Parathyroid adenoma (tissue), 2 donors: Measurements from ENCODE around the gene CBLB.

ENCODE experiments used
- H2AFZ ChIP-seq: fragments of 300-600 bp; sonication (generic); one replicate; pipeline ENCODE4 v1.7.0; 2017; ENCODE audit warnings: antibody characterized with exemption, mild to moderate bottlenecking
- H3K27ac ChIP-seq: fragments of 300-600 bp; sonication (generic); one replicate; pipeline ENCODE4 v1.7.0; 2017
- H3K27me3 ChIP-seq: fragments of 300-600 bp; sonication (generic); one replicate; pipeline ENCODE4 v1.7.0; 2017; ENCODE audit warnings: low read length; ENCODE audit not compliant: control insufficient read depth, insufficient read depth
- H3K36me3 ChIP-seq: fragments of 300-600 bp; sonication (generic); one replicate; pipeline ENCODE4 v1.7.0; 2017; ENCODE audit warnings: low read length; ENCODE audit not compliant: control insufficient read depth, insufficient read depth
- H3K4me1 ChIP-seq: fragments of 300-600 bp; sonication (generic); one replicate; pipeline ENCODE4 v1.7.0; 2017; ENCODE audit warnings: control low read depth
- H3K4me2 ChIP-seq: fragments of 300-600 bp; sonication (generic); one replicate; pipeline ENCODE4 v1.7.0; 2017; ENCODE audit warnings: low read length
- H3K4me3 ChIP-seq: fragments of 300-600 bp; sonication (generic); one replicate; pipeline ENCODE4 v1.7.0; 2017; ENCODE audit warnings: low read depth, low read length
- H3K79me2 ChIP-seq: fragments of 300-600 bp; sonication (generic); one replicate; pipeline ENCODE4 v1.7.0; 2017; ENCODE audit warnings: control low read depth
- H3K9ac ChIP-seq: fragments of 300-600 bp; sonication (generic); one replicate; pipeline ENCODE4 v1.7.0; 2017; ENCODE audit warnings: mild to moderate bottlenecking
- H3K9me3 ChIP-seq: fragments of 300-600 bp; sonication (generic); one replicate; pipeline ENCODE4 v1.7.0; 2017; ENCODE audit warnings: low read length; ENCODE audit not compliant: control insufficient read depth
- TF ChIP-seq, protein P1 (sequence below): fragments of 300-600 bp; sonication (generic); IDR thresholded peaks from one replicate; pipeline ENCODE4 v1.7.0; 2017; ENCODE audit warnings: antibody characterized with exemption, mild to moderate bottlenecking
- donor health status: primary hyperparathyroidism.

Gene CBLB

DNA sequence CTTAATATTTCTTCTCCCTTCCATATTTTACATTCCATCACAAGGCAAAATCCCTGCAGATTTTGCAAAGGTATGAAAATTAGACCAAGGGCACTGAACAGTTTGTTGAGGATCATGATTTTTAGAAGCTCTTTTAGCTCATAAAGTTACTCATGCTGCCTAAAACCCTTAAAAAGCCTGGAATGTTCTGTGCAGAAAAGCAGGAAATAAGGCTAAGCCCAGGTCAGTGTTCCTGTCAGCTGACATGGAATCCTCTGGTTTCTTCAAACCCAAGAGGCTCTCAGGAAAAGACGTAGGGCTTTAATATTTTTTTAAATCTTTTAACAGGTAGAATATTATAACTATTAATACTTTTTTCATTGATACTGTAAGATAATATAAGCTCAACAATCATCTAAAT is 8.2 kb downstream of the CBLB start:
- no peak overlapping the region for H3K9ac ChIP-seq
- H3K4me3 ChIP-seq: no peak overlapping the region
- no peaks in the 10 kb centered on the region for H3K27me3 ChIP-seq
- no peaks in the 10 kb centered on the region for H3K4me1 ChIP-seq
- H3K36me3 ChIP-seq: no peaks in the 10 kb centered on the region
- peaks cover 9% of the 10 kb centered on the region for H3K79me2 ChIP-seq
- H3K9me3 ChIP-seq: no peaks in the 10 kb centered on the region
- H2AFZ ChIP-seq: no peak overlapping the region
- TF ChIP-seq, protein P1, sequence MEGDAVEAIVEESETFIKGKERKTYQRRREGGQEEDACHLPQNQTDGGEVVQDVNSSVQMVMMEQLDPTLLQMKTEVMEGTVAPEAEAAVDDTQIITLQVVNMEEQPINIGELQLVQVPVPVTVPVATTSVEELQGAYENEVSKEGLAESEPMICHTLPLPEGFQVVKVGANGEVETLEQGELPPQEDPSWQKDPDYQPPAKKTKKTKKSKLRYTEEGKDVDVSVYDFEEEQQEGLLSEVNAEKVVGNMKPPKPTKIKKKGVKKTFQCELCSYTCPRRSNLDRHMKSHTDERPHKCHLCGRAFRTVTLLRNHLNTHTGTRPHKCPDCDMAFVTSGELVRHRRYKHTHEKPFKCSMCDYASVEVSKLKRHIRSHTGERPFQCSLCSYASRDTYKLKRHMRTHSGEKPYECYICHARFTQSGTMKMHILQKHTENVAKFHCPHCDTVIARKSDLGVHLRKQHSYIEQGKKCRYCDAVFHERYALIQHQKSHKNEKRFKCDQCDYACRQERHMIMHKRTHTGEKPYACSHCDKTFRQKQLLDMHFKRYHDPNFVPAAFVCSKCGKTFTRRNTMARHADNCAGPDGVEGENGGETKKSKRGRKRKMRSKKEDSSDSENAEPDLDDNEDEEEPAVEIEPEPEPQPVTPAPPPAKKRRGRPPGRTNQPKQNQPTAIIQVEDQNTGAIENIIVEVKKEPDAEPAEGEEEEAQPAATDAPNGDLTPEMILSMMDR: no peak
- no peak overlapping the region for H3K27ac ChIP-seq
- no peak overlapping the region for H3K4me2 ChIP-seq

DNA sequence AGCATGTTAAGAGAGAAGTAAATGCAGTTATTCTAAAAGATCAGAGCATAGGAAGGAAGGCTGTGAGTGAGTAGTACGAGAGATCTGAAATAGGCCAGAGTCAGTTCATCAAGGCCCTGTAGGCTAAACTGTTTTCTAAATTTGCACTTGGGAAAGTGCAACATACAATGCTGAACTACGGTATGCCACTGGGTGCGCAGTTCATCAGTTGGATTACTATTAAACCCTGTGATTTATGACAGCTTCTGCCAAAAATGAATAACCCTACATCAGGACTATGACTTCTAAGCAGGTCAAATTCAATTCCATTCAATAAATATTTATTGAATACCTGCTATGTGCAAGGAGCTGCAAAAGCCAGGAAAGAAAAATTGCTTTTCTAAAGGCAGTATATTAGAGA is 10.8 kb downstream of the CBLB start:
- Histone ChIP-seq H3K4me2 (no peak overlapping the region), H3K4me3 (no peak overlapping the region), H2AFZ (no peak overlapping the region), H3K27ac (no peak overlapping the region), H3K27me3 (no peaks in the 10 kb centered on the region), H3K79me2 (peaks cover 10% of the 10 kb centered on the region), H3K36me3 (no peaks in the 10 kb centered on the region), H3K9me3 (no peaks in the 10 kb centered on the region), H3K9ac (no peak overlapping the region), H3K4me1 (no peaks in the 10 kb centered on the region)
- TF ChIP-seq, protein P1: no peak

DNA sequence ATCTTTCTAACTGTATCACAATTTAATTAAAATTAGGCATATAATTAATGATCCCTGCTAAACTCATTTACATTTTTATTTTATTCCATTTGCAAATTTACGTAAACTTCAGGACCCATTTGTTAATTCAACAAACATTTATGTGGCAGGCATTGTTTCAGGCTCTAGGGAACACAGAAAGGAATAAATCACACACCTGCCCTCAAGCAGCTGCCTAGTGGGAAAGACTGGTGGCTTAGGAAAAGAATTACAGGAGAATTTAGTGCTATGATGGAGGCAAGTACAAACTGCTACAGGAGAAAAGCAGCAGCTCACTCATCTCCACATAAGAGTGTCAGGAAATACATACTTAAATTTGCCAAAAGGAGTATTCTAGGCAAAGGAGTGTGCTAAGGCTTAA is 11.2 kb downstream of the CBLB start:
- H3K4me1 ChIP-seq: no peaks in the 10 kb centered on the region
- no peaks in the 10 kb centered on the region for H3K9me3 ChIP-seq
- H3K4me3 ChIP-seq: no peak overlapping the region
- TF ChIP-seq, protein P1: no peak
- H3K36me3 ChIP-seq: no peaks in the 10 kb centered on the region
- H2AFZ ChIP-seq: no peak overlapping the region
- no peak overlapping the region for H3K4me2 ChIP-seq
- peaks cover 7% of the 10 kb centered on the region for H3K79me2 ChIP-seq
- H3K9ac ChIP-seq: no peak overlapping the region
- no peaks in the 10 kb centered on the region for H3K27me3 ChIP-seq
- no peak overlapping the region for H3K27ac ChIP-seq

DNA sequence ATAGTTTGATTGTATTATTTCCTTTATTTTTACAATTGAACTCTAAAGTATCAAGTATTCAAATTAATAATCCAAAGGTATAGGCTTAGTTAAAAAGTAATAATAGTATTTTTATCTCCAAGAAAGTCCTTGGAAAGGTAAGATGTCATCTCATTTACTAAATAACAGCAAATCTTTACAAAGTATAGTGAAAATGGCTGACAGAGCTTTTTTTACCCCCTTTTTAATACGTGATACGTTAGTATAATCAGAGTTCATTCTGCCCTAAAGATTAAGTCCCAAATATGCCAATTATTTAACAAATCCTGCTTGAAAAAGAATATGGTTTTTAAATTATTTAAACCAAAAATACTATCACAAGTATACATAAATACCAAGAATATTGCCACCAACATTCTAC is 12.2 kb downstream of the CBLB start:
- no peak overlapping the region for H3K27ac ChIP-seq
- H3K4me3 ChIP-seq: no peak overlapping the region
- peaks cover 6% of the 10 kb centered on the region for H3K79me2 ChIP-seq
- H3K36me3 ChIP-seq: no peaks in the 10 kb centered on the region
- H3K27me3 ChIP-seq: no peaks in the 10 kb centered on the region
- no peak overlapping the region for H3K4me2 ChIP-seq
- no peaks in the 10 kb centered on the region for H3K4me1 ChIP-seq
- no peaks in the 10 kb centered on the region for H3K9me3 ChIP-seq
- no peak overlapping the region for H2AFZ ChIP-seq
- no peak overlapping the region for H3K9ac ChIP-seq
- TF ChIP-seq, protein P1: no peak

DNA sequence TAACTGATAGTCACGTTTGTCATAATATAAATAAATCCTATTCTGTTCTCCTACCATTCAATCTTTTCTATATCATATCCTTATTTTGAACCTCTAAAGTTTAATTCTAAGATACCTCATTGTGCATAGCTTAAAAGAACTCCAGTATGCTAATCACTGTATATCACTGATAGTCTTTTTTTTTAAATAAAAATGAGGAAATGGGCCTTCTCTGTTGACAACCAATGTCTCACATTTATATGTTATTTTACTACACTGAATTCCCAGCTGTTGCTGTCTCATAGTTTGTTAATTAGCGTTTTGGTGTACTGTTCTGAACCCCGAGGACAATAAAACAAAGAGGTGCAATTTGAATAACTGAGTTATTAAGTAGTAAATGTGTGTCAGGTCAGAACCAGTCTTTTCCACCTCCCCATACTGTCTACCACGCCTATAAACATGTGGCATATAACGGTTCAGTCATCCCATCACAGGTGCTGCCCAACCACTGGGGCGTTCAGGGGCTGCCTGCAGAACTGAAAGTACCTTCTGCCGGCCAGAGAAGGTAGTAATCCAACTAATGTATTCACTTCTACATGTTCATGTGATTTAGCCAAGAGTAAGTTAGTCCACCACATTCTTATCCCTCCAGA is 14.9 kb downstream of the CBLB start:
- no peak overlapping the region for H3K4me3 ChIP-seq
- H3K4me1 ChIP-seq: no peaks in the 10 kb centered on the region
- no peak overlapping the region for H3K27ac ChIP-seq
- peaks cover 6% of the 10 kb centered on the region for H3K79me2 ChIP-seq
- H3K4me2 ChIP-seq: no peak overlapping the region
- TF ChIP-seq, protein P1: no peak
- no peaks in the 10 kb centered on the region for H3K27me3 ChIP-seq
- no peak overlapping the region for H2AFZ ChIP-seq
- no peaks in the 10 kb centered on the region for H3K36me3 ChIP-seq
- H3K9me3 ChIP-seq: no peaks in the 10 kb centered on the region
- H3K9ac ChIP-seq: no peak overlapping the region
